ENCODE measurements around the gene ASS1.

ASS1 gene

DNA sequence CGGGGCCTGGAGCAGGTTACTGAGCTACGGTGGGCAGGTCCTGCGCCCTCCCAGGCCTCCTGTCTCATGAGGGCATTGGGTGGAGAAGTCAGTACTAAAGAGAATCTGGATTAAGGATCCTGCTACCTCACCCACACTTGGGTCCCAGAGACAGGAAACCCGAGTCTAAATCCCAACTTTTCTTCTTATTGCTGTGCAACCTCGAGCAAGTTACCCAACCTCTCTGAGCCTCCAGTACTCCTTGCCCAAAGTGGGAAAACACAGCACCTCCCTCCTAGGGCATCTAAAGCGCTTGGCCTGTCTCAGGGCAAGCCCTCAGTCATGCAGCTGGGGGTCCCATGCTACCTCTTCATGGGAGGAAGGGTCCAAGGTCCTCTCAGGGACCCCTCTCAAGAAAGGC lies 28.2 kb downstream of the ASS1 start:
- Histone ChIP-seq H3K4me2 (ENCODE audit: low read depth, low read length) (no peak overlapping the region), H3K9me2 (replicated peaks; ENCODE audit: insufficient read depth, low read length) (no peaks in the 10 kb centered on the region), H3K79me2 (ENCODE audit: low read length) (no peaks in the 10 kb centered on the region), H3K9ac (ENCODE audit: low read length) (no peak overlapping the region), H3K4me1 (ENCODE audit: low read length) (no peaks in the 10 kb centered on the region), H2AFZ (ENCODE audit: low read length) (no peak overlapping the region), H3K27ac (ENCODE audit: low read length) (no peak overlapping the region), H3K27me3 (replicated peaks; ENCODE audit: insufficient read depth, low read length) (peaks cover 86% of the 10 kb centered on the region), H3K4me3 (ENCODE audit: low read length) (no peak overlapping the region), H3K36me3 (replicated peaks; ENCODE audit: insufficient read depth, low read length) (no peaks in the 10 kb centered on the region), H4K20me1 (ENCODE audit: insufficient read depth, low read length) (no peaks in the 10 kb centered on the region), H3K9me3 (replicated peaks; ENCODE audit: insufficient read depth, low read length) (no peaks in the 10 kb centered on the region), H3F3A (ENCODE audit: insufficient read depth, low read length) (no peaks in the 10 kb centered on the region)
- no peak for DNase-seq
- TF ChIP-seq EZH2 (optimal IDR thresholded peaks at IDR 0.05; ENCODE audit: low read depth, low read length): no peak
- TF ChIP-seq, protein P1, sequence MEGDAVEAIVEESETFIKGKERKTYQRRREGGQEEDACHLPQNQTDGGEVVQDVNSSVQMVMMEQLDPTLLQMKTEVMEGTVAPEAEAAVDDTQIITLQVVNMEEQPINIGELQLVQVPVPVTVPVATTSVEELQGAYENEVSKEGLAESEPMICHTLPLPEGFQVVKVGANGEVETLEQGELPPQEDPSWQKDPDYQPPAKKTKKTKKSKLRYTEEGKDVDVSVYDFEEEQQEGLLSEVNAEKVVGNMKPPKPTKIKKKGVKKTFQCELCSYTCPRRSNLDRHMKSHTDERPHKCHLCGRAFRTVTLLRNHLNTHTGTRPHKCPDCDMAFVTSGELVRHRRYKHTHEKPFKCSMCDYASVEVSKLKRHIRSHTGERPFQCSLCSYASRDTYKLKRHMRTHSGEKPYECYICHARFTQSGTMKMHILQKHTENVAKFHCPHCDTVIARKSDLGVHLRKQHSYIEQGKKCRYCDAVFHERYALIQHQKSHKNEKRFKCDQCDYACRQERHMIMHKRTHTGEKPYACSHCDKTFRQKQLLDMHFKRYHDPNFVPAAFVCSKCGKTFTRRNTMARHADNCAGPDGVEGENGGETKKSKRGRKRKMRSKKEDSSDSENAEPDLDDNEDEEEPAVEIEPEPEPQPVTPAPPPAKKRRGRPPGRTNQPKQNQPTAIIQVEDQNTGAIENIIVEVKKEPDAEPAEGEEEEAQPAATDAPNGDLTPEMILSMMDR (IDR thresholded peaks at IDR 0.05; ENCODE audit: low read length): no peak

DNA sequence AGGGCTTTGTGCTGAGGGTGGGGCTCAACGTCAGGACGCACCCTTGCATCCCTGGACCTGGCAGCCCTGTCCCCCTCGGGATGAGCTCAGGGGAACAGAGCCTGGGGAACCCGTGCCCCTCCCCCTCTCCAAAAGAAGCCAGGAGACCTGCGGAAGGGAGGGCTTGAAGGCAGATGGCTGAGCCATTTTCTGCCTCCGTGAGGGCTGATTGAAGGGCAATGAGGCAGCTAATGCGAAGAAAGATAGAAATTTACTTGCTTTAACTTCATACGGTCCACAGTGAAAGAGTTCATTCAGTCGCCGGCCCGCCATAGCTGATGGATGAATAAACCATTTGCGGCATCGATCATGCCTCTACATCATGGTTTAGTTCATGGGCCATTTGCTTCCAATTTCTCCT lies 28.8 kb downstream of the ASS1 start:
- Histone ChIP-seq H3K27me3 (replicated peaks; ENCODE audit: insufficient read depth, low read length) (peaks cover 87% of the 10 kb centered on the region), H3K4me1 (ENCODE audit: low read length) (no peaks in the 10 kb centered on the region), H4K20me1 (ENCODE audit: insufficient read depth, low read length) (no peaks in the 10 kb centered on the region), H3K9me2 (replicated peaks; ENCODE audit: insufficient read depth, low read length) (no peaks in the 10 kb centered on the region), H2AFZ (ENCODE audit: low read length) (no peak overlapping the region), H3K9ac (ENCODE audit: low read length) (no peak overlapping the region), H3F3A (ENCODE audit: insufficient read depth, low read length) (no peaks in the 10 kb centered on the region), H3K79me2 (ENCODE audit: low read length) (no peaks in the 10 kb centered on the region), H3K4me2 (ENCODE audit: low read depth, low read length) (no peak overlapping the region), H3K4me3 (ENCODE audit: low read length) (no peak overlapping the region), H3K9me3 (replicated peaks; ENCODE audit: insufficient read depth, low read length) (no peaks in the 10 kb centered on the region), H3K27ac (ENCODE audit: low read length) (no peak overlapping the region), H3K36me3 (replicated peaks; ENCODE audit: insufficient read depth, low read length) (no peaks in the 10 kb centered on the region)
- no peak for DNase-seq
- TF ChIP-seq, protein P1 (IDR thresholded peaks at IDR 0.05; ENCODE audit: low read length): no peak
- TF ChIP-seq EZH2 (optimal IDR thresholded peaks at IDR 0.05; ENCODE audit: low read depth, low read length): no peak
- TF ChIP-seq EZH2phosphoT487 (IDR thresholded peaks at IDR 0.05; ENCODE audit: low read length): no peak

DNA sequence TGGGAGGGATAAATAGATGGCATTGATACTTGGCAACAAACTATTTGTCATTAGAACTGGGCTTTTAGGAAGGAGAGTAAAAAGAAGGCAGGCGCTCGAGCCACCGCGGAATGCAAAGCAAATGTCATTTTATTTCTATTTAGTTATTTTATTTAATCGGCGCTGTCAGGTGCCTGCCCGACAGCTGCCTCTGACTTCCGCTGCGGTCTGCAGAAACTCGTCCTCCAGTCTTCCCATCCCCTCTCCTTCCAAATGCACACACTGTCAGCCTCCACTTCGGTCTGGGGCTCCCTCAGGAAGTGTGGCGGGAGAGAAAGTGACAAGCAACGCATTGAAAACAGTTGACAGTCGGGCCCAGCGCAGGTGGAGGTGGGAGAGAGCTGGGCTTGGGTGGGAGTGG lies 29.3 kb downstream of the ASS1 start:
- no peak overlapping the region for H3K27ac ChIP-seq (ENCODE audit: low read length)
- H2AFZ ChIP-seq (ENCODE audit: low read length): no peak overlapping the region
- no peaks in the 10 kb centered on the region for H3K9me3 ChIP-seq (replicated peaks; ENCODE audit: insufficient read depth, low read length)
- H3K4me3 ChIP-seq (ENCODE audit: low read length): no peak overlapping the region
- TF ChIP-seq EZH2 (optimal IDR thresholded peaks at IDR 0.05; ENCODE audit: low read depth, low read length): no peak
- TF ChIP-seq EZH2phosphoT487 (IDR thresholded peaks at IDR 0.05; ENCODE audit: low read length): no peak
- TF ChIP-seq, protein P1 (IDR thresholded peaks at IDR 0.05; ENCODE audit: low read length): no peak
- H3K9ac ChIP-seq (ENCODE audit: low read length): no peak overlapping the region
- no peaks in the 10 kb centered on the region for H4K20me1 ChIP-seq (ENCODE audit: insufficient read depth, low read length)
- H3K9me2 ChIP-seq (replicated peaks; ENCODE audit: insufficient read depth, low read length): no peaks in the 10 kb centered on the region
- no peaks in the 10 kb centered on the region for H3K36me3 ChIP-seq (replicated peaks; ENCODE audit: insufficient read depth, low read length)
- H3K27me3 ChIP-seq (replicated peaks; ENCODE audit: insufficient read depth, low read length): peaks cover 84% of the 10 kb centered on the region
- no peaks in the 10 kb centered on the region for H3K4me1 ChIP-seq (ENCODE audit: low read length)
- no peaks in the 10 kb centered on the region for H3F3A ChIP-seq (ENCODE audit: insufficient read depth, low read length)
- no peak for DNase-seq
- no peak overlapping the region for H3K4me2 ChIP-seq (ENCODE audit: low read depth, low read length)
- no peaks in the 10 kb centered on the region for H3K79me2 ChIP-seq (ENCODE audit: low read length)

All from MM.1S (cell line).